ENCODE data around the gene SMG9.

DNA sequence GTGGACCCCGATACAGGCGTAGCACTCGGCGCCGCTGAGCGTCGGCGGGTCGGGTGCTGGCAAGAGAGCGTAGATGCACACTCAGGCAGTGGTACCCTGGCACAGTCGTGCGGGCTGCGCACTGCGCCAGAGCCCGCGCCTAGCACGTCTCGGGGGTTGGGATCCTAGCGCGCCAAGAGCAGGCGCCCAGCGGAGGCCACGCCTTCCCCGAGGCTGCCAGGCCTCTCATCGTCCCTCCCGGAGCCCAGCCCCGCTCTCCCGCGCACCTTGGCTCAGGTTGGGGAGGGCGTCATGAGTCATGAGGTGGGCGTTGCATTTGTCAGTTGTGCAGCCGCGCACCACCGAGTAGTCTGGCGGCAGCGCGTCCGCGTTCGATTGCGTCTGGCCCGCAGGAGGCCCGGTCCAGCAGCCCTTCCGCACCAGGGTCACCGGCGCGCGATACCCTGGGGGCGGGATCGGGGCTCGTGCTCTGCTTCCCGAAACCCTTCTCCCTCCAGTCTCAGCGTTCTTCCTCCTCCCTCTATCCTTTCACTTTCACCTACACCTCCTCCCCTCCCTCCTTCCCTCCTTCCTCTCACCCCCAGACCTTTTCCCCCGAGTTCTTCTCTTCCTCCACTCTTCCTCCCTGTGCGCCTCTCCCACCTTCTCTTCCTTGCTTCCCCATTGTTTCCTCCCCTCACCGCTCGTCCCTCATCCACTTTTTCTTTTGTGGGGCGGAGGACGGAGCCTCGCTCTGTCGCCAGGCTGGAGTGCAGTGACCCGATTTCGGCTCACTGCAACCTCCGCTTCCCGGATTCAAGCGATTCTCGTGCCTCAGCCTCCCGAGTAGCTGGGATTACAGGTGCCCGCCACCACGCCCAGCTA is 44.0 kb upstream of the SMG9 start:
- TF ChIP-seq, protein P1, sequence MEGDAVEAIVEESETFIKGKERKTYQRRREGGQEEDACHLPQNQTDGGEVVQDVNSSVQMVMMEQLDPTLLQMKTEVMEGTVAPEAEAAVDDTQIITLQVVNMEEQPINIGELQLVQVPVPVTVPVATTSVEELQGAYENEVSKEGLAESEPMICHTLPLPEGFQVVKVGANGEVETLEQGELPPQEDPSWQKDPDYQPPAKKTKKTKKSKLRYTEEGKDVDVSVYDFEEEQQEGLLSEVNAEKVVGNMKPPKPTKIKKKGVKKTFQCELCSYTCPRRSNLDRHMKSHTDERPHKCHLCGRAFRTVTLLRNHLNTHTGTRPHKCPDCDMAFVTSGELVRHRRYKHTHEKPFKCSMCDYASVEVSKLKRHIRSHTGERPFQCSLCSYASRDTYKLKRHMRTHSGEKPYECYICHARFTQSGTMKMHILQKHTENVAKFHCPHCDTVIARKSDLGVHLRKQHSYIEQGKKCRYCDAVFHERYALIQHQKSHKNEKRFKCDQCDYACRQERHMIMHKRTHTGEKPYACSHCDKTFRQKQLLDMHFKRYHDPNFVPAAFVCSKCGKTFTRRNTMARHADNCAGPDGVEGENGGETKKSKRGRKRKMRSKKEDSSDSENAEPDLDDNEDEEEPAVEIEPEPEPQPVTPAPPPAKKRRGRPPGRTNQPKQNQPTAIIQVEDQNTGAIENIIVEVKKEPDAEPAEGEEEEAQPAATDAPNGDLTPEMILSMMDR (IDR thresholded peaks at IDR 0.05 in 4 of 5, conservative IDR thresholded peaks at IDR 0.05 in 1 of 5): no peak
- no peak for TF ChIP-seq POLR2A (IDR thresholded peaks at IDR 0.05)

All from gastrocnemius medialis (tissue), 4 donors.